Cardiac septum (tissue), 1 donor: Measurements from ENCODE around the gene RSPH10B2. TPM values are rescaled to one million over a fixed set of nuclear protein-coding genes. Genes with fewer than 3 reads are reported as not detected.
"Not testable (repeated sequence)": the region's sequence is repeated elsewhere in the genome, so short reads cannot be mapped to it uniquely, and the experiment has no call there.

Experiments used
- DNase-seq: peaks from one replicate; pipeline ENCODE4 v3.0.0-alpha.2; 2020; ENCODE audit warnings: low spot score
- intact Hi-C: fragments of 100-400 bp; cut with DNase I; formaldehyde crosslinking; loops from one replicate; pipeline ENCODE4 v1.14.0; 2022
- total RNA-seq: library from RNA; stranded (reverse); fragmentation: NEBNext Ultra II Directional; extraction: Animal tissue kit (Norgen Biotek cat#: 25700); gene quantifications from one replicate; pipeline ENCODE4 v1.2.1, GENCODE V29; 2021
- donor health status: DM: no; HTN: no; CAD: no.

Gene RSPH10B2
- total RNA-seq, 1 donor from 2014 or later = 0.19 TPM

DNA sequence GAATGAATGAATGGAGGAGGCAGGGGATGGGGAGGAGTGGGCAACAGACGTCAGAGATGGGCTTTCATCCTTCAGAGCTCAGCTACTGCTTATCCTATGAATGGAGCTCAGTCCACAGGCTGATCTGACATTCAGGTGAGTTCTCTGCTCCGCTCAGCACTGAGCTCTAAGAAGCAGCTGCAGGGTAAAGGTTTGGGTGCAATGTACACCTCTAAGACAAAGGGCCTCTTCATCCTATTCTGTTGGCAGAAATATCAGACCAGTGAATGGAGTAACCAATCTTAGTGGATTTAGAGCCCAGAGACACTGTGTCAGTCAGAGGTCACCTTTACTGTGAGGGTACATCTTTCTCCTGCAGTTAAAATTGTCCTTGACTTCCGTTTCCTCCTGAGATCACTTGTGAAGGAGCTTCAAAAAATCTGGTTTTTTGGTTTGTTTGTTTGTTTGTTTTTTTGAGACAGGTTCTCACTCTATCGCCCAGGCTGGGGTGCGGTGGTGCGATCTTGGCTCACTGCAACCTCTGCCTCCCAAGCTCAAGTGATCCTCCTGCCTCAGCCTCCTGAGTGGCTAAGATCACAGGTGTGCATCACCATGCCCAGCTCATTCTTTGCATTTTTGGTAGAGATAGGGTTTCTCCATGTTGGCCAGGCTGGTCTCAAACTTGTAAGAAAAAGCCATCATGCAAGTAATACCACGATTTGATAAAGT, 77.3 kb downstream of the RSPH10B2 start:
- intact Hi-C loops = no loop called here
- DNase-seq = no peak

DNA sequence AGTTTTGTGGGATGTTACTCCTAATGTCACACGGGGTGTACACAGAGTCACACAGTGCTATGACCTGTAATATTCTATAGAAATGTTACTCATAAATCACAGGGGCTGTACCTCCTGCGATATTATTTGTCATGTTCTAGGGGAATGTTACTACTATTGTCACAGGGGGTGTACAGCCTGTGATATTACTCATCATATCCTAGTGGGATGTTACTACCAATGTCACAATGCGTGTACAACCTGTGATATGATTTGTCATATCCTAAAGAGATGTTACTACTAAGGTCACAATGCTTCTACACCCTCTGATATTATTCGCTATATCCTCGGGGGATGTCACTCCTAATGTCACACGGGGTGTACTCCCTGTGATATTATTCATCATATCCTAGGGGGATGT, 79.7 kb downstream of the RSPH10B2 start:
- no peak for DNase-seq
- intact Hi-C loops = no loop called here

- DNase-seq, intact Hi-C loops: not testable (repeated sequence)
These were observed 81.6 kb downstream of the RSPH10B2 start for GRCh38 chr7:6835521-6835920.

- intact Hi-C loops, DNase-seq: not testable (repeated sequence)
These were observed 83.2 kb downstream of the RSPH10B2 start for GRCh38 chr7:6837081-6837480.

GRCh38 chr7:6842278-6842921, 88.5 kb downstream of the RSPH10B2 start:
- intact Hi-C loops = not testable (repeated sequence)

GRCh38 chr7:6843092-6843491, 89.2 kb downstream of the RSPH10B2 start:
- DNase-seq, intact Hi-C loops: not testable (repeated sequence)

More at GRCh38 chr7:6842278-6842921, 88.5 kb downstream of the RSPH10B2 start:
- DNase-seq = not testable (repeated sequence)

DNA sequence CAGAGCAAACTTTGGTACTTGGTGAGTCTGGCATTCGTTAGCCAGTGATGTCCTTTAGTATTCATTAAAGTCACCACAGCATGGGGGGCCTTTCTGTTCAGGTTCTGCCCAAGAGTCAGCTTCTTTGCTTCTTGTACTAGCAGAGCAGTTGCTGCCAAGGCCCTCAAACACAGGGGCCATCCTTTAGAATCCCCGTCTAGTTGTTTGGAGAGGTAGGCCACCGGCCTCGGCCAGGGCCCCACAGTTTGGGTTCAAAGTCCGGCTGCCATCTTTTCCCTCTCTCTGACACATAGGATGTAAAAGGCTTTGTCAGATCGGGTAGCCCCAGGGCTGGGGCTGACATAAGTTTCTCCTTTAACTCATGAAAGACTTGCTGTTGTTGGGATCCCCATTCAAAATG, 89.8 kb downstream of the RSPH10B2 start:
- DNase-seq, intact Hi-C loops: not testable (repeated sequence)

- intact Hi-C loops, DNase-seq: not testable (repeated sequence)
These were observed 92.1 kb downstream of the RSPH10B2 start for GRCh38 chr7:6845971-6846449.

- intact Hi-C loops, DNase-seq: not testable (repeated sequence)
These were observed 93.8 kb downstream of the RSPH10B2 start for GRCh38 chr7:6847751-6848150.

Other genes starting within 250 kb of the RSPH10B2 start
- not detected for gene GRID2IP, start 202.6 kb upstream of the RSPH10B2 start, total RNA-seq
- gene ZDHHC4, start 176.6 kb upstream of the RSPH10B2 start, total RNA-seq = 34.3 TPM
- 13.6 TPM for gene INTS15, start 164.1 kb upstream of the RSPH10B2 start, total RNA-seq
- gene ZNF853, start 138.5 kb upstream of the RSPH10B2 start, total RNA-seq = 14.2 TPM
- 21.2 TPM for gene ZNF316, start 116.8 kb upstream of the RSPH10B2 start, total RNA-seq
- 17.7 TPM for gene ZNF12, start 47.2 kb upstream of the RSPH10B2 start, total RNA-seq
- 32.7 TPM for gene CCZ1B, start 72.2 kb downstream of the RSPH10B2 start, total RNA-seq